ENCODE data around the gene ILK.

DNA sequence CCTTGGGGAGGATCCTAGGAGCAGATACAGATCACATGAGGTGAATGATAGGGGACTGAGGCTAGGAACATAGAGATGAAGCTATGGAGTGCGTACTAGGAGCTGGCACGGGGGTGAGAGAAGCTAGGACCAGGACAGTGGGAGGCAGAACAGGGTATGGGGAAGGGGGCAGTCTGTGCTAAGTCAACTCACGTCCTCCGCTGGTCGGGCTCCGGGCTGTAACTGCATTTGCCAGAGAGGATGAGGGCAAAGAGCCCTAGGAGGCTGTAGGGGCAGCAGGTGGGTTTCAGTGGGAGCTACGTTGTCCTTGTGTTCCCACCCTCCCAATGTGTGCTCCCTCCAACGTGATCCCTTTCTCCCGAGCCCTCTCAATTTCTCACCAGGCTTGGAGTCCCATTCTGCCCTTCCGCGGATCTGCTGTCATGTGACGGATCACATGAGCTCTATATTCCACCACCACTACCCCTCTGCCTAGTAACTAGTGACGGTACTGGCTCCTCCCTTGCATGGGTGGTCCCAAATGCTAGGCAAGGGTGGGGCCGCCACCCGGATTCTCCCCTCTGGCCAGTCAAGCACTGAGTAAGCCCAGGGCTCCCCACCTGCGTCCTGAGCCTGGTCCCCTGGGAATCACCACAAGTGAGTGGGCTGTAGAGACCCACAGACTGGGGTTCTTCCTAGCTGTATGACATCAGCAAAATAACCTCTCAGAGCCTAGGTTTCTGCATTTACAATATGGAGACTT, 15.6 kb downstream of the ILK start, which contains the start of gene TPP1:
- TF ChIP-seq, protein P1, sequence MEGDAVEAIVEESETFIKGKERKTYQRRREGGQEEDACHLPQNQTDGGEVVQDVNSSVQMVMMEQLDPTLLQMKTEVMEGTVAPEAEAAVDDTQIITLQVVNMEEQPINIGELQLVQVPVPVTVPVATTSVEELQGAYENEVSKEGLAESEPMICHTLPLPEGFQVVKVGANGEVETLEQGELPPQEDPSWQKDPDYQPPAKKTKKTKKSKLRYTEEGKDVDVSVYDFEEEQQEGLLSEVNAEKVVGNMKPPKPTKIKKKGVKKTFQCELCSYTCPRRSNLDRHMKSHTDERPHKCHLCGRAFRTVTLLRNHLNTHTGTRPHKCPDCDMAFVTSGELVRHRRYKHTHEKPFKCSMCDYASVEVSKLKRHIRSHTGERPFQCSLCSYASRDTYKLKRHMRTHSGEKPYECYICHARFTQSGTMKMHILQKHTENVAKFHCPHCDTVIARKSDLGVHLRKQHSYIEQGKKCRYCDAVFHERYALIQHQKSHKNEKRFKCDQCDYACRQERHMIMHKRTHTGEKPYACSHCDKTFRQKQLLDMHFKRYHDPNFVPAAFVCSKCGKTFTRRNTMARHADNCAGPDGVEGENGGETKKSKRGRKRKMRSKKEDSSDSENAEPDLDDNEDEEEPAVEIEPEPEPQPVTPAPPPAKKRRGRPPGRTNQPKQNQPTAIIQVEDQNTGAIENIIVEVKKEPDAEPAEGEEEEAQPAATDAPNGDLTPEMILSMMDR (IDR thresholded peaks at IDR 0.05), result no peak
- no peak for TF ChIP-seq EP300 (IDR thresholded peaks at IDR 0.05)
